ENCODE results near the gene SOX21. TPM values are rescaled to one million over a fixed set of nuclear protein-coding genes. Genes with fewer than 3 reads are reported as not detected.

Gene SOX21
- total and polyA plus RNA-seq, 4 donors = 0.15 TPM; not detected in 3

DNA sequence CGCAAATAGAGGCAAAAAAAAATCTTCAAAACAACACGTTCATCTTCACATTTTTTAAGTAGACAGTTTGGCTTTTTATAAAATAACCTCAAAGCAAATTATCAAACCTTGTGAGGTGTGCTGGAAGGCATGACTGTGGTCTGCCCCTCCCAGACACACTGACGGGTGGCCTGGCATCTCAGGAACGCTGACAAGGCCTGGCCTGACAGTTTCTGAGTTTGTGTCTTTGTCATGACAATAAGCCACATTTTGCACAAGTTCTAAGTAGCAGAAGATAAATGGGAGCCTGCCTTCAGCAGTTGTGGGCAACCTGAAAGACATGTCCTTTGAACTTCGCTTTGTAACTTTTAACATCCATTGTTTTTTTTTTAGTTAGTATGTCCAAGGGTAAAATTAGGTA lies 38.5 kb downstream of the SOX21 start:
- intact Hi-C loops (cut with DNase I) = no loop called here
- Histone ChIP-seq H3K9me3 (ENCODE audit: control insufficient read depth, low read length) (peaks cover 1% of the 10 kb centered on the region), H3K36me3 (ENCODE audit: control insufficient read depth in 1 of 2, insufficient read depth in 2 of 2, low read length in 1 of 2) (no peaks in the 10 kb centered on the region), H3K27ac (ENCODE audit: low read depth in 1 of 2, low read length in 2 of 2) (no peak overlapping the region), H3K4me1 (ENCODE audit: control insufficient read depth in 1 of 2, insufficient read depth in 2 of 2, low read length in 2 of 2) (no peaks in the 10 kb centered on the region), H3K27me3 (ENCODE audit: control insufficient read depth in 1 of 2, insufficient read depth in 2 of 2, low read length in 1 of 2) (peaks cover 0 to 2% of the 10 kb centered on the region in 2 donors), H3K4me3 (ENCODE audit: low read length in 2 of 2) (no peak overlapping the region)
- 50 to 55% methylated on average over 5 of the region's 5 CpGs for WGBS, 2 donors
- no peak for DNase-seq
- no peak for ATAC-seq (ENCODE audit: low FRiP score)

DNA sequence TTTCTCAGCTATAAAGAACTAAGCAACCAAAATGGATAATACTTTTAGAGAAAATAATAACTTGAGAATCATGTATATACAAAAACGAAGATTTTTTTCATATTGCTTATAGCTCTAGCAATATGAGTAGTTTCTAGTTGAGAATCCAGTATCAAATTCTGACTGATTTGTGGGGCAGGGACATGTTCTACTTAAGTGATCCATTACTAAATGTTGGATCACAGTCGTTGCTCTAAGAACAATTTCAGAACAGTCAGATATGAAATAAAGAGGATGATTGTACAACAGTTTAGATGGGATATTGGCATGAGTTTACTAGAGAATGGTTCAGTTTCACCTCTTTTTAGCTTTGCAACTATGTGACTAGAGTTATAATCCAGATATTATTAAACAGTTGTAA lies 39.9 kb downstream of the SOX21 start:
- no peaks in the 10 kb centered on the region for H3K4me1 ChIP-seq (ENCODE audit: control insufficient read depth in 1 of 2, insufficient read depth in 2 of 2, low read length in 2 of 2)
- H3K27me3 ChIP-seq (ENCODE audit: control insufficient read depth in 1 of 2, insufficient read depth in 2 of 2, low read length in 1 of 2) = no peaks in the 10 kb centered on the region
- no peaks in the 10 kb centered on the region for H3K36me3 ChIP-seq (ENCODE audit: control insufficient read depth in 1 of 2, insufficient read depth in 2 of 2, low read length in 1 of 2)
- no peak for ATAC-seq (ENCODE audit: low FRiP score)
- no peak for DNase-seq
- intact Hi-C loops (cut with DNase I) = no loop called here
- H3K9me3 ChIP-seq (ENCODE audit: control insufficient read depth, low read length) = no peaks in the 10 kb centered on the region
- H3K4me3 ChIP-seq (ENCODE audit: low read length in 2 of 2) = no peak overlapping the region
- no peak overlapping the region for H3K27ac ChIP-seq (ENCODE audit: low read depth in 1 of 2, low read length in 2 of 2)
- 81 to 84% methylated on average over 2 of the region's 2 CpGs for WGBS, 2 donors

DNA sequence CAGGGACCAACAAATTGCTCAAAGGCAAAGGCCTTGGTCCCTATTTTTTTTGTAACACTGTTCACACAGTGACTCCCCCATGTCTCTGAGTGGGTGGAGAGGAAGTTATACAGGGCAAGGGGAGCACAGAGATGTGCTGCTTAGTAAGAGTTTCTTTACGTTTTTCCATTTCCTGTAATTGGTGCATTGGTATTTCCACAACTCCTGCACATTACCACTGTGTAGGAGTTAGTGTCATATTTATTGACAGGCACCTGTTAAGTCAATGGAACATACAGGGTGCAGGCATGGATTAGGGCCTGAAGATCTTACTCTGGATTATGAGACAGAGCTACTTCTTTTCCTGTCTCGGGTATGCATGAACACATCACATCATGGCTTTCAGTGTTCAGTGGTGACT lies 45.2 kb downstream of the SOX21 start:
- no peak for ATAC-seq (ENCODE audit: low FRiP score)
- WGBS, 2 donors = 71 to 74% methylated on average over 2 of the region's 2 CpGs
- no peak for DNase-seq
- Histone ChIP-seq H3K9me3 (ENCODE audit: control insufficient read depth, low read length) (no peaks in the 10 kb centered on the region), H3K4me1 (ENCODE audit: control insufficient read depth in 1 of 2, insufficient read depth in 2 of 2, low read length in 2 of 2) (no peaks in the 10 kb centered on the region), H3K27me3 (ENCODE audit: control insufficient read depth in 1 of 2, insufficient read depth in 2 of 2, low read length in 1 of 2) (no peaks in the 10 kb centered on the region), H3K4me3 (ENCODE audit: low read length in 2 of 2) (no peak overlapping the region), H3K27ac (ENCODE audit: low read depth in 1 of 2, low read length in 2 of 2) (no peak overlapping the region), H3K36me3 (ENCODE audit: control insufficient read depth in 1 of 2, insufficient read depth in 2 of 2, low read length in 1 of 2) (no peaks in the 10 kb centered on the region)
- intact Hi-C loops (cut with DNase I) = no loop called here

GRCh38 chr13:94666065-94666464 lies 46.3 kb downstream of the SOX21 start:
- WGBS, 2 donors = 53 to 67% methylated on average over 7 of the region's 7 CpGs
- Histone ChIP-seq H3K27ac (ENCODE audit: low read depth in 1 of 2, low read length in 2 of 2) (no peak overlapping the region), H3K36me3 (ENCODE audit: control insufficient read depth in 1 of 2, insufficient read depth in 2 of 2, low read length in 1 of 2) (no peaks in the 10 kb centered on the region), H3K27me3 (ENCODE audit: control insufficient read depth in 1 of 2, insufficient read depth in 2 of 2, low read length in 1 of 2) (no peaks in the 10 kb centered on the region), H3K4me1 (ENCODE audit: control insufficient read depth in 1 of 2, insufficient read depth in 2 of 2, low read length in 2 of 2) (no peaks in the 10 kb centered on the region), H3K4me3 (ENCODE audit: low read length in 2 of 2) (no peak overlapping the region), H3K9me3 (ENCODE audit: control insufficient read depth, low read length) (no peaks in the 10 kb centered on the region)
- ATAC-seq (ENCODE audit: low FRiP score) = no peak
- intact Hi-C loops (cut with DNase I) = no loop called here
- no peak for DNase-seq

GRCh38 chr13:94664889-94665288 lies 47.5 kb downstream of the SOX21 start:
- no peak for ATAC-seq (ENCODE audit: low FRiP score)

DNA sequence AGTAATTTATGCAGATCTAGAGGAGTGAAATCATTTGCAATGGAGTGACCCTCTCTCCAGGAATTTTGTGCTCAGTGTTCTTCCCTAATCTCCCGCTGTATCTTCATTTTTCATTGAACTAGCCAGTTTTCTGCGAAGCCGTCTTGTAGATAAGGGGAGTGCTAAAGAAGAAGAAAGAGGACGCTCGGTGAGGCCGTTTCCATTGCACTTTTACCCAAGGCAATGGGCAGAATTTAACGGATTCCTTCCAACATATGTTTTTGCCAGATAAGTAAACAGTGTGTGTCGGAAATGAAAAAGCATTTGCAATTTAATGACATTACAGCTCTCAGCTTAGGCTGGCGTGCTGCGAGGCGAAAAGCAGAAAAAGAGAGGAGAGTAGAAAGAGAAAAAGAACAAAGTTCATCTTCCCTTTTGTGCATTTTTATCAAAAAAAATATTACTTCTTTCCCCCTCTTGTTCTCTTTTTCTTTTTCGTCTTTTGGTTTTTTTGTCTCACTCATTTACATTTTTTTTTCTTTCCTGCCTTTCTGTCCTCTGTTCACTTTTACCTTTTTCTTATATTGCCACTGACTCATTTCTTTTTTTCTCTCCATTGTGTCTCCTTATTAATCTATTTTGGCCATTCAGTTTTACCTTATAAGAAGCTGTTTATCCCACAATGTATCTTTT lies 49.9 kb downstream of the SOX21 start:
- ATAC-seq (ENCODE audit: low FRiP score) (no peak), DNase-seq (no peak)
- Histone ChIP-seq H3K27me3 (ENCODE audit: control insufficient read depth in 1 of 2, insufficient read depth in 2 of 2, low read length in 1 of 2) (no peaks in the 10 kb centered on the region), H3K4me1 (ENCODE audit: control insufficient read depth in 1 of 2, insufficient read depth in 2 of 2, low read length in 2 of 2) (no peaks in the 10 kb centered on the region), H3K36me3 (ENCODE audit: control insufficient read depth in 1 of 2, insufficient read depth in 2 of 2, low read length in 1 of 2) (no peaks in the 10 kb centered on the region), H3K4me3 (ENCODE audit: low read length in 2 of 2) (no peak overlapping the region), H3K9me3 (ENCODE audit: control insufficient read depth, low read length) (no peaks in the 10 kb centered on the region), H3K27ac (ENCODE audit: low read depth in 1 of 2, low read length in 2 of 2) (no peak overlapping the region)
- intact Hi-C loops (cut with DNase I) = no loop called here
- 22 to 25% methylated on average over 12 of the region's 12 CpGs for WGBS, 2 donors

More at GRCh38 chr13:94664889-94665288, 47.5 kb downstream of the SOX21 start:
- H3K4me1 ChIP-seq (ENCODE audit: control insufficient read depth in 1 of 2, insufficient read depth in 2 of 2, low read length in 2 of 2) = no peaks in the 10 kb centered on the region
- no peaks in the 10 kb centered on the region for H3K27me3 ChIP-seq (ENCODE audit: control insufficient read depth in 1 of 2, insufficient read depth in 2 of 2, low read length in 1 of 2)
- H3K9me3 ChIP-seq (ENCODE audit: control insufficient read depth, low read length) = no peaks in the 10 kb centered on the region
- WGBS, 2 donors = 45 to 50% methylated on average over 7 of the region's 7 CpGs
- intact Hi-C loops (cut with DNase I) = no loop called here
- H3K27ac ChIP-seq (ENCODE audit: low read depth in 1 of 2, low read length in 2 of 2) = no peak overlapping the region
- H3K36me3 ChIP-seq (ENCODE audit: control insufficient read depth in 1 of 2, insufficient read depth in 2 of 2, low read length in 1 of 2) = no peaks in the 10 kb centered on the region
- H3K4me3 ChIP-seq (ENCODE audit: low read length in 2 of 2) = no peak overlapping the region
- DNase-seq = no peak

DNA sequence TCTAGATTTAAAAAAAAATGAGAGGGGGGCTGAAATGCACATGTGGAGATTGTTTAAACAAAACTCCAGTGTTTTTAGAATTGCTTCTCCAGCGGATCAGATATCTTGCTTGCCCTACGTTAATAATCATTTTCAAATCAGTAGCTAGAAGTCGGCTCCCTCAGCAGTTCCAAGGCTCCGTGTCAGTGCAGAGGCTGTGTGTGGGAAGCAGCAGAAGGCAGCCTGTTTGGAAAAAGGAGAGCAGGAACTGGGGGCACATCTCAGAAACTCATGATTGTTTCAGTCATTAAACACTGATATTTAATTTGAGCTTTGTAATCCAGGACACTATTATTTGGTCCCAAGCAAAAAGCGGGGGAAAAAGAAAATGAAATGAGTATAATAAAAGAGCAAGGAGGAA lies 50.9 kb downstream of the SOX21 start:
- peaks cover 1% of the 10 kb centered on the region for H3K9me3 ChIP-seq (ENCODE audit: control insufficient read depth, low read length)
- H3K4me1 ChIP-seq (ENCODE audit: control insufficient read depth in 1 of 2, insufficient read depth in 2 of 2, low read length in 2 of 2) = no peaks in the 10 kb centered on the region
- ATAC-seq (ENCODE audit: low FRiP score) (no peak), DNase-seq (no peak)
- no peaks in the 10 kb centered on the region for H3K36me3 ChIP-seq (ENCODE audit: control insufficient read depth in 1 of 2, insufficient read depth in 2 of 2, low read length in 1 of 2)
- H3K27ac ChIP-seq (ENCODE audit: low read depth in 1 of 2, low read length in 2 of 2) = no peak overlapping the region
- intact Hi-C loops (cut with DNase I) = no loop called here
- H3K27me3 ChIP-seq (ENCODE audit: control insufficient read depth in 1 of 2, insufficient read depth in 2 of 2, low read length in 1 of 2) = no peaks in the 10 kb centered on the region
- H3K4me3 ChIP-seq (ENCODE audit: low read length in 2 of 2) = no peak overlapping the region
- WGBS, 2 donors = 47 to 56% methylated on average over 5 of the region's 5 CpGs

DNA sequence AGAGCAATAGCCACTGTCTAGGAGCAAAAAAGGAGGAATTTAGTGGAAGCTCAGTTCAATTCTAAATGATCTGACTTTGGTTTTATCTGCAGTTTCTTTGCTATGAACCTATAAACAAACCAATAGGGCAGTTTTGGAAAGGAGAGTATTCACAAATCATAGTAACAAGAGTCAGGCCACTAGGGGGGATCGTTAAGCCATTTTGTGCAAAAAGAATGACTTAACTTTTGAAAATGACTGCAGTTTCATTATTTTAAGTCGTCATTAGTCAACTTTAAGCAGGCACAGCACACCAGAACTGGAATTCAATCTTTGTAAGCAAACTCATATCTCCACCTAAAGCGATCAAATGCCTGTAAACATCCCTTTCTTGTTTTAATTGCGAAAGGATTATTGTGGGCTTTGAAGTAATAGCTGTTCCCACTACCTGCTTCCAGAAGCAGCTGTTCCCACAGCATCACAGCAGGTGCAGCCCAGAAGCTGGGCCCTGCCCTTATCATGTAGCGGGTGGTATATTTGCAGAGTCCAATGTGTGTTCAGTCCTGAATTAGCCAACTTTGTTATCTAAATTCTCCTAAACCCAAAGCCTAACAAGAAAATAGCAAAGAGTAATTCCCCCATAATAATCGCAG lies 51.5 kb downstream of the SOX21 start:
- DNase-seq (no peak), ATAC-seq (ENCODE audit: low FRiP score) (no peak)
- H3K36me3 ChIP-seq (ENCODE audit: control insufficient read depth in 1 of 2, insufficient read depth in 2 of 2, low read length in 1 of 2) = no peaks in the 10 kb centered on the region
- intact Hi-C loops (cut with DNase I) = no loop called here
- H3K27ac ChIP-seq (ENCODE audit: low read depth in 1 of 2, low read length in 2 of 2) = no peak overlapping the region
- H3K4me3 ChIP-seq (ENCODE audit: low read length in 2 of 2) = no peak overlapping the region
- H3K9me3 ChIP-seq (ENCODE audit: control insufficient read depth, low read length) = peaks cover 1% of the 10 kb centered on the region
- H3K27me3 ChIP-seq (ENCODE audit: control insufficient read depth in 1 of 2, insufficient read depth in 2 of 2, low read length in 1 of 2) = no peaks in the 10 kb centered on the region
- H3K4me1 ChIP-seq (ENCODE audit: control insufficient read depth in 1 of 2, insufficient read depth in 2 of 2, low read length in 2 of 2) = no peaks in the 10 kb centered on the region
- 44 to 47% methylated on average over 6 of the region's 6 CpGs for WGBS, 2 donors
